Measurements from ENCODE around the gene MBL2.

Gene MBL2

GRCh38 chr10:52744057-52744805 is 28.4 kb downstream of the MBL2 start (continued):
- TF ChIP-seq CSDC2 (CRISPR knock-in tag; IDR thresholded peaks at IDR 0.05) = no peak
- no peak for TF ChIP-seq ZNF565 (CRISPR knock-in tag; conservative IDR thresholded peaks at IDR 0.05; ENCODE audit: low read depth)
- no peak for TF ChIP-seq RARB (CRISPR knock-in tag; IDR thresholded peaks at IDR 0.05)
- TF ChIP-seq ISL1 (CRISPR knock-in tag; IDR thresholded peaks at IDR 0.05) = no peak

DNA sequence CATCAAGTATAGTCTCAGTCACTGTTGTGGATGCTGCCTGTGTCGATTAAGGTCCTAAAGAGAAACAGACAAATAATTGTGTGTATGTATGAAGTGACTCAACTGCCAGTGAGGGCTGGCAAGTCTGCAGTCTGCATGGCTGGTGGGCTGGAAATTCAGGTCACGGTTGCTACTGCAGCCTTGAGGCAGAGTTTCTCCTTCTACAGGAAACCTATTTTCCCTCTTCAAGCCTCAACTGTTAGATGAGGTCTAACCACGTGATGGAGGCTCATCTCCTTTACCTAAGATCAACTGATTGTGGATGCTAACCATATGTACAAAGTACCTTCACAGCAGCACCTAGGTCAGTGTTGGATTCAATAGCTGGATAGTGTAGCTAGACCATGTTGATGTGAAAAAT is 29.9 kb downstream of the MBL2 start:
- ATAC-seq = no peak
- no peak for TF ChIP-seq CREB5 (CRISPR knock-in tag; IDR thresholded peaks at IDR 0.05; ENCODE audit: low read depth)

- TF ChIP-seq, protein P1, sequence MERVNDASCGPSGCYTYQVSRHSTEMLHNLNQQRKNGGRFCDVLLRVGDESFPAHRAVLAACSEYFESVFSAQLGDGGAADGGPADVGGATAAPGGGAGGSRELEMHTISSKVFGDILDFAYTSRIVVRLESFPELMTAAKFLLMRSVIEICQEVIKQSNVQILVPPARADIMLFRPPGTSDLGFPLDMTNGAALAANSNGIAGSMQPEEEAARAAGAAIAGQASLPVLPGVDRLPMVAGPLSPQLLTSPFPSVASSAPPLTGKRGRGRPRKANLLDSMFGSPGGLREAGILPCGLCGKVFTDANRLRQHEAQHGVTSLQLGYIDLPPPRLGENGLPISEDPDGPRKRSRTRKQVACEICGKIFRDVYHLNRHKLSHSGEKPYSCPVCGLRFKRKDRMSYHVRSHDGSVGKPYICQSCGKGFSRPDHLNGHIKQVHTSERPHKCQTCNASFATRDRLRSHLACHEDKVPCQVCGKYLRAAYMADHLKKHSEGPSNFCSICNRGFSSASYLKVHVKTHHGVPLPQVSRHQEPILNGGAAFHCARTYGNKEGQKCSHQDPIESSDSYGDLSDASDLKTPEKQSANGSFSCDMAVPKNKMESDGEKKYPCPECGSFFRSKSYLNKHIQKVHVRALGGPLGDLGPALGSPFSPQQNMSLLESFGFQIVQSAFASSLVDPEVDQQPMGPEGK (CRISPR knock-in tag; IDR thresholded peaks at IDR 0.05; ENCODE audit: borderline replicate concordance) = no peak
- TF ChIP-seq ZFP3 (CRISPR knock-in tag; IDR thresholded peaks at IDR 0.05) = no peak
- no peak for TF ChIP-seq CSDC2 (CRISPR knock-in tag; IDR thresholded peaks at IDR 0.05)
- no peak for ATAC-seq
These were observed 30.7 kb downstream of the MBL2 start for GRCh38 chr10:52741851-52742250.

GRCh38 chr10:52740913-52741675 is 31.5 kb downstream of the MBL2 start:
- TF ChIP-seq RARB (CRISPR knock-in tag; IDR thresholded peaks at IDR 0.05) = no peak
- TF ChIP-seq CREB5 (CRISPR knock-in tag; IDR thresholded peaks at IDR 0.05; ENCODE audit: low read depth) = no peak
- no peak for TF ChIP-seq ZC3H10 (CRISPR knock-in tag; IDR thresholded peaks at IDR 0.05)
- no peak for TF ChIP-seq ESRRG (CRISPR knock-in tag; IDR thresholded peaks at IDR 0.05)
- no peak for TF ChIP-seq CSDC2 (CRISPR knock-in tag; IDR thresholded peaks at IDR 0.05)
- TF ChIP-seq, protein P2, sequence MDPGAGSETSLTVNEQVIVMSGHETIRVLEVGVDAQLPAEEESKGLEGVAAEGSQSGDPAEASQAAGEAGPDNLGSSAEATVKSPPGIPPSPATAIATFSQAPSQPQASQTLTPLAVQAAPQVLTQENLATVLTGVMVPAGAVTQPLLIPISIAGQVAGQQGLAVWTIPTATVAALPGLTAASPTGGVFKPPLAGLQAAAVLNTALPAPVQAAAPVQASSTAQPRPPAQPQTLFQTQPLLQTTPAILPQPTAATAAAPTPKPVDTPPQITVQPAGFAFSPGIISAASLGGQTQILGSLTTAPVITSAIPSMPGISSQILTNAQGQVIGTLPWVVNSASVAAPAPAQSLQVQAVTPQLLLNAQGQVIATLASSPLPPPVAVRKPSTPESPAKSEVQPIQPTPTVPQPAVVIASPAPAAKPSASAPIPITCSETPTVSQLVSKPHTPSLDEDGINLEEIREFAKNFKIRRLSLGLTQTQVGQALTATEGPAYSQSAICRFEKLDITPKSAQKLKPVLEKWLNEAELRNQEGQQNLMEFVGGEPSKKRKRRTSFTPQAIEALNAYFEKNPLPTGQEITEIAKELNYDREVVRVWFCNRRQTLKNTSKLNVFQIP (CRISPR knock-in tag; IDR thresholded peaks at IDR 0.05; ENCODE audit: borderline replicate concordance, low read depth) = no peak
- TF ChIP-seq TSHZ2 (CRISPR knock-in tag; IDR thresholded peaks at IDR 0.05) = no peak
- TF ChIP-seq TOX (CRISPR knock-in tag; IDR thresholded peaks at IDR 0.05; ENCODE audit: borderline replicate concordance) = no peak
- TF ChIP-seq ZNF8 (CRISPR knock-in tag; IDR thresholded peaks at IDR 0.05) = no peak
- no peak for TF ChIP-seq CSRNP3 (CRISPR knock-in tag; IDR thresholded peaks at IDR 0.05)
- peak; percentile 70 for ATAC-seq

All from SK-N-SH treated with all-trans-retinoic acid at 6 μM for 48 hours (cell line).